GM21381 (cell line): ENCODE measurements around the gene BMP8A.
"Not testable (repeated sequence)": the region's sequence is repeated elsewhere in the genome, so short reads cannot be mapped to it uniquely, and the experiment has no call there.

Source experiments
- ATAC-seq: cut with Tn5 transposase; IDR thresholded peaks from one replicate; pipeline ENCODE4 v1.9.1; 2021; ENCODE audit warnings: mild to moderate bottlenecking, moderate library complexity; ENCODE audit not compliant: unreplicated experiment

The BMP8A gene

GRCh38 chr1:39525366-39526165 lies 34.1 kb downstream of the BMP8A start:
- ATAC-seq, result peak; percentile 92

GRCh38 chr1:39526466-39527189 lies 35.2 kb downstream of the BMP8A start:
- no peak for ATAC-seq

- ATAC-seq, result not testable (repeated sequence)
Observed at GRCh38 chr1:39527190-39527579, 35.7 kb downstream of the BMP8A start.

DNA sequence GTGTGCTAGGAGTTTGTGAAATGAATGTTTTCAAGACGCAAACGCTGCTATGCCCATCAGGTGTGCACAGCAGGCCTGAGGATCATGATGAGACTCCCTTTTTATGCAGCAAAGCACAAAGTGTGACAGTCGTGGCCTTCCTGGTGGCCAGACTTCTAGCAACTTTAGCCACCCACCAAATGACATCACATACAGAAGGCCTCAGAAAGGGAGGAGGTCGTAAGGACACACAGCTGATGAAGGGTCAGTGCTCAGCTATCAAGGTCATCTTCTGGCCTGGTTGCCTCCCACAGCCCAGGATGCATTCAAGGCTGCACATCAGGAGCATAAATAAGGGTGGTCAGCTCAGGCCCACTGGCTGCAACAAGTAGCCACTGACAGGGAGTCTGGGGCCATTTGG lies 36.6 kb downstream of the BMP8A start:
- ATAC-seq, result no peak

GRCh38 chr1:39529901-39530535 lies 38.6 kb downstream of the BMP8A start:
- no peak for ATAC-seq

- ATAC-seq, result no peak
Observed at GRCh38 chr1:39531526-39531925, 40.1 kb downstream of the BMP8A start.

DNA sequence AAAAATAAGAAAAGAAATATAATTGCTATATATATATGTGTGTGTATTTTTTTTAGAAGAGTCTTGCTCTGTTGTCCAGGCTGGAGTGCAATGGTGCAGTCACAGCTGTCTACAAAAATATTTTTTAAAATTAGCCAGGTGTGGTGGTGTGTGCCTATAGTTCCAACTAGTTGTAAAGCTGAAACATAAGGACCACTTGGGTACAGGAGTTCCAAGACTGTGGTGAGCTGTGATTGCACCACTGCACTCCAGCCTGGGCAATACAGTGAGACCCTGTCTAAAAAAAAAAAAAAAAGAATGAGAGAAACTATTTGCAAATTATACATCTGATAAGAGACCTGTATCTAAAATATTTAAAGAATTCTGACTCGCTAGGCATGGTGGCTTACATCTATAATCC lies 42.0 kb downstream of the BMP8A start:
- ATAC-seq, result no peak

DNA sequence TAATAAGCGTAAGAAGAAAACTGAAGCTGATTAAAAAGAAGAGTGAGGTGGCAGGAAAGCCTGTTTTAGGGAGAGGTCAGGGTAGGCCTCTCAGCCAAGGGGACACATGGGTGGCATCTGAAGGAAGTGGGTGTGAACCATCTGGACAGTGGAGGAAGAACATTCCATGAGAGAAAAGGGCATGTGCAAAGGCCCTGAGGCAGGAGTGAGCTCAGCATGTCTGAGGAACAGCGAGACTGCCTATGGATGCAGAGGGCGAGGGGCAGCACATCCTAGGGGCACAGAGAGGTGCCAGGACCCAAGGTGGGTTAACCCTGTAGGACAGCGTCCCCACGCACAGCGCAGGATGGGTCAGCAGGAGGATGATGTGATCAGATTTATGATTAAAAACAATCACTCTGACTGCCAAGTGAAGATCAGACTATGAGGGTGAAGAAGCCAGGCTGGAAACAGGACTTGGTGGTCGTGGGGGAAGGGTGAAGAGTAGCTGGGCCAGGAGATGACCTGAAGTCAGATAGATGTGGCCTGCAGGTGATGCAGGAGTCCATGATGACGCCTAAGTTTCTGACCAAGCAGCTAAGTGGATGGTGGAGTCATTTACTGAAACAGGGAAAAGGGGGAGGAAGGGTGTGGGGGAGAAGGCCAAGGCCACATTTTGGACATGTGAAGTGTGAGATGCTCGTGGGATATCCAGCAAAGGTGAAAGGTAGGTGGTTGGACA lies 47.3 kb downstream of the BMP8A start:
- no peak for ATAC-seq

DNA sequence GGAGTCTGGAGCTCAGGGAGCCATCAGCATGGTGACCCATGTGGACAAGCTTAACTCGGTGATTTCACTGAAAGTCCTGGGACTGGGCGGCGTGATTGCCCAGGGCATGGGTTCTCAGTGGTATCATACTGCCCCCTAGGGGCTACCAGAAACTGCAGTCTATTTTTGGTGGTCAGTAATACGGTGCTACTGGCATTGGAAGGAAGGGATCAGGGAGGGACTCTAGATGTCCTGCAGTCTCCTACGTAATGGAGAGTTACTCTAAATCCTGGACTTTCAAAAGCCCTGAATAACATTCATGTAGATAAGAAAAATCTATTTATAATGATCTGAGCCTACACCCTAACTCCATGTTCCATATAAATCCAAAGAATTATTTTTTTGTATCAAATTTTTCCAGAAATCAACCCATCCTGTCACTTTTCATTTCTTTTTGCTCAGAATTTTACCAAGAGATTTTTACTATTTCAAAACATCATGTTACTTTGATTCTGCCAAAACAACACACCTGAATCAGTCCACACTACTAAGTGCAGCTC lies 47.9 kb downstream of the BMP8A start:
- ATAC-seq, result no peak

DNA sequence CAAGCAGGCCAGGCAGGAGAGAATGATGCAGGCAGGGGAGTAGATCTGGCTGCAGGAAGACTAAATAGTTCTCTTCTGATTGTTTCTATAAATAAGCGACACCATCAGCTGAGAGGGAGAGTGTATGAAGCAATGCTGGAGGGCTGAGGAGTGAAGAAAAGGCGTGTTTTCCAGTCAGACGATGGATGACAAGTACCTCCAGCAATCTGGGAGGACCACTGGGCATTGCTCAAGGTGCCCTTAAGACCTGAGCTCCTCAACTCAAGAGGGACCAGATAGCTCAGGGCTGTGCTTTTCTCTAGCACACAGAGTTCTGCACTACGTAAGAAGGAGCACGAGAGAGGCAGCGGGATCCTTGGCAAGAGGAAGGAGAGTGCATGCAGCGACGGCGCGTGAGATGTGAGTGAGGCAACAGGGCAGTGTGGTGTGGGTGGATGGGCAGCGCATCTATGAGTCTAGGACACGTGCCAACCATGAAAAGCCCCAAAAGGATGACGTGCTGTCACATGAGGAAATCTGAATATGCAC lies 49.1 kb downstream of the BMP8A start:
- no peak for ATAC-seq

- no peak for ATAC-seq
Observed at GRCh38 chr1:39542924-39543323, 51.5 kb downstream of the BMP8A start.

DNA sequence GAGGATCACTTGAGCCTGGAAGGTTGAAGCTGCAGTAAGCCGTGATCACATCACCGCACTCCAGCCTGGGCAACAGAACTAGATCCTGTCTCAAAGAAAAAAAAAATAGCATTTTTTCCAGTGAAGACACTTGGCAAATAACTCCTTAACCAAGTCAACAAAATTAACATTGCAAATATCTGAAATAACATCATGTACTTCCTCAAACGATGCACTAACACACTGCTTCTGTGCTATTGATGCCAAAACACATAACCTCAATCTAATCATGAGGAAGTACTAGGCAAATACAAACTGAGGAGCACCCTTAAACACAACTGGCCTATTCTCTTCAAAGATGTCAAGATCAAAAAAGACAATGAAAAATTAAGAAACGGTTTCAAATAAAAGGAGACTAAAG lies 52.9 kb downstream of the BMP8A start:
- no peak for ATAC-seq

DNA sequence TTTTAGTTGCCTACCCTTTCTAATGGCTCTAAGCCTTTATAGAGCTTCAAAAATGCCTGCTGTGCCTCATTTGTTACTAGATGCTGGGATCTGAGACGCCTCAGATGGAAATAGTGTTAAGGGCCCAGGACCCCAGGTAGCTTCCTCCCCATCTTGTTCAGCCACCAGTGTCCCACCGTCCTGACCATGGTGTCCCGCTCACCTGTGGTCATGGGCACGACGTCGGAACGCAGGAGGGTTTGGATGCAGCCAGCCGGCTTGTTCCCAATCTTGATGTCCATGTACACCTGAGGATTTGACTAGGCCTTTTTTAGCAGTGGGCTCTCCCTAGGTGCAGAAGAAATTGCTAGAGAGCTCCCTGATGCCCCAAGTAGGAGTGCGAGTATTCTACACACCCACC lies 54.1 kb downstream of the BMP8A start:
- no peak for ATAC-seq

- ATAC-seq, result no peak
Observed at GRCh38 chr1:39554277-39554676, 62.8 kb downstream of the BMP8A start.

- no peak for ATAC-seq
Observed at GRCh38 chr1:39561279-39561678, 69.8 kb downstream of the BMP8A start.

- no peak for ATAC-seq
Observed at GRCh38 chr1:39562886-39563285, 71.5 kb downstream of the BMP8A start.

GRCh38 chr1:39563669-39564068 lies 72.2 kb downstream of the BMP8A start:
- ATAC-seq, result no peak

DNA sequence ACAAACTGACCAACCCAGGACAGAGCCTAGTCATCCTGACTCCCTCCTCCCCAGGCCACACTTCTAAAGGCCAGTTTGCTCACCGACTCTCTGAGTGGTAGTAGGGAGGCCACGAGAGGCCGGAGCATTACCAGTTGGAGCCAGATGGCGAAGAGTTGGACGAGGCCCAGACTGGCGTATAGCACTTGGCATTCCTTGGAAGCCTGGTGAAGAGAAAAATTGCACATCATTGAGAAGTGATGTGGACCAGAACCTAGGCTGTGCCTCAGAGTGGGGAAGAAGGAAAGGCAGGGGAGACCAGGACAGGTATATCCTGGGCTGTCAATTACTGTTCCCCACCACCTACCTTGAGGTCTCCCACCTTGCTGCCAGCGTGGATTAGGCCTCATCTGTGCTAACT lies 72.9 kb downstream of the BMP8A start:
- ATAC-seq, result no peak

GRCh38 chr1:39564941-39565340 lies 73.5 kb downstream of the BMP8A start:
- no peak for ATAC-seq

- no peak for ATAC-seq
Observed at GRCh38 chr1:39566441-39567137, 75.2 kb downstream of the BMP8A start.
